Choroid plexus epithelial cell (primary cell): ENCODE results near the gene CALY.

Experiments used
- DNase-seq: peaks from one replicate; pipeline ENCODE4 v3.0.0-alpha.2; 2010; ENCODE audit warnings: low read depth
- H3K4me3 ChIP-seq: 2 replicates; pipeline ENCODE4 v1.5.1; 2011; ENCODE audit warnings: low read depth, mild to moderate bottlenecking, control low read depth, low read length, moderate library complexity
- TF ChIP-seq, protein P1 (sequence below): conservative IDR thresholded peaks from 2 replicates; pipeline ENCODE4 v1.5.1; 2011; ENCODE audit warnings: low read depth, mild to moderate bottlenecking, control low read depth, inconsistent platforms, low read length, moderate library complexity

Gene CALY, protein sequence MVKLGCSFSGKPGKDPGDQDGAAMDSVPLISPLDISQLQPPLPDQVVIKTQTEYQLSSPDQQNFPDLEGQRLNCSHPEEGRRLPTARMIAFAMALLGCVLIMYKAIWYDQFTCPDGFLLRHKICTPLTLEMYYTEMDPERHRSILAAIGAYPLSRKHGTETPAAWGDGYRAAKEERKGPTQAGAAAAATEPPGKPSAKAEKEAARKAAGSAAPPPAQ

DNA sequence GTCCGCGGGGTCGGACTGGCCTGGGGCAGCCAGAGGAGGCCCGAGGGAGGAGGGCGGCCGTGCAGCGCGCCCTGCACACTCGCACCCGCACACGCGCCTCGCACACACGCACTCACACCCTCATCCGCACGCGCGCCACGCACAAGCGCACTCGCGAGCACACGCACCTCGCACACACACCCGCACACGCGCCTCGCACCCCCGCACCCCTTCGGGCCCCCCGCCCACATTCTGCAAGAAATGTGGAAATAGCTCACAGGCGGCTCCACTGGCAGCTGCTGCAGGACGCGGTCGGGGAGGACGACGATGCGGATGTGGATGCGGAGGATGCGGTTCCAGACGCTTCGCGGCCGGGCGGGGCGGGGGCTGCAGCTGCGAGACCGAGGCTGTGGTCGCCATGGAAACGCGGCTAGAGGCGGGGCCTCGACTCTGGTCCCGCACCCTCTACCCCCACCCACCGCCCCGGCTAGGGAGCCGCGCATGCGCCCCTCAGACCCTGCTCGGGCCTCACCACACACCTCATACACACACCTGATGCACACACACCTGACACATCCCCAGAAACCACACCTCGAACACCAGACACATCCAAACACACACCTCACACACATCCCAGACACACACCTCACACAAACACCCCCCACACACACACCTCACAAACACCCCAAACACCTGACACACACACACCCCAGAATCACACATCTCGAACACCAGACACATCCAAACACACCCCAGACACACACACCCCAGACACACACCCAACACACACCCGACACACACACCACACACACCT lies at the start of gene CALY:
Gene CALY, minus strand, starts transcription at position 320 of the 793 bp plus-strand sequence. CDS start 7,907 bp downstream, outside the sequence.
- TF ChIP-seq, protein P1, sequence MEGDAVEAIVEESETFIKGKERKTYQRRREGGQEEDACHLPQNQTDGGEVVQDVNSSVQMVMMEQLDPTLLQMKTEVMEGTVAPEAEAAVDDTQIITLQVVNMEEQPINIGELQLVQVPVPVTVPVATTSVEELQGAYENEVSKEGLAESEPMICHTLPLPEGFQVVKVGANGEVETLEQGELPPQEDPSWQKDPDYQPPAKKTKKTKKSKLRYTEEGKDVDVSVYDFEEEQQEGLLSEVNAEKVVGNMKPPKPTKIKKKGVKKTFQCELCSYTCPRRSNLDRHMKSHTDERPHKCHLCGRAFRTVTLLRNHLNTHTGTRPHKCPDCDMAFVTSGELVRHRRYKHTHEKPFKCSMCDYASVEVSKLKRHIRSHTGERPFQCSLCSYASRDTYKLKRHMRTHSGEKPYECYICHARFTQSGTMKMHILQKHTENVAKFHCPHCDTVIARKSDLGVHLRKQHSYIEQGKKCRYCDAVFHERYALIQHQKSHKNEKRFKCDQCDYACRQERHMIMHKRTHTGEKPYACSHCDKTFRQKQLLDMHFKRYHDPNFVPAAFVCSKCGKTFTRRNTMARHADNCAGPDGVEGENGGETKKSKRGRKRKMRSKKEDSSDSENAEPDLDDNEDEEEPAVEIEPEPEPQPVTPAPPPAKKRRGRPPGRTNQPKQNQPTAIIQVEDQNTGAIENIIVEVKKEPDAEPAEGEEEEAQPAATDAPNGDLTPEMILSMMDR, result no peak
- H3K4me3 ChIP-seq, result no peak within 1 kb of the TSS
- DNase-seq, result no peak

DNA sequence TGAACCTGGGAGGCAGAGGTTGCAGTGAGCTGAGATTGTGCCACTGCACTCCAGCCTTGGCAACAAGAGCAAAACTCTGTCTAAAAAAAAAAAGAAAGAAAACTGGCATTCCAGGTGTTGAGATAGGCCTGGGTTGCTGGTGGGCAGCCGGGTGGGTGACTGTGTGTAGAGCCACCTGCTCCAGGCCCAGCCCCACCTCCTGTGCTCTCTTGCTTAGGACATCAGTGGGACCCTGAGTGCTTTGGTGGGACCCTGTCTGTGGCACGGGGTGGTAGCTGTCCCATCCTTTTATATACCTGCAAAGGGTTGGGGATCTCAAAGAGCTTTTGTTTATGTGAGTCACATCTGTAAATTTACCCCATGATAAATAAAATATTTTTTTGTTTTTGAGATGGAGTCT lies 48.5 kb upstream of the CALY start:
- H3K4me3 ChIP-seq, result no peak overlapping the region
- TF ChIP-seq, protein P1, result no peak
- no peak for DNase-seq

DNA sequence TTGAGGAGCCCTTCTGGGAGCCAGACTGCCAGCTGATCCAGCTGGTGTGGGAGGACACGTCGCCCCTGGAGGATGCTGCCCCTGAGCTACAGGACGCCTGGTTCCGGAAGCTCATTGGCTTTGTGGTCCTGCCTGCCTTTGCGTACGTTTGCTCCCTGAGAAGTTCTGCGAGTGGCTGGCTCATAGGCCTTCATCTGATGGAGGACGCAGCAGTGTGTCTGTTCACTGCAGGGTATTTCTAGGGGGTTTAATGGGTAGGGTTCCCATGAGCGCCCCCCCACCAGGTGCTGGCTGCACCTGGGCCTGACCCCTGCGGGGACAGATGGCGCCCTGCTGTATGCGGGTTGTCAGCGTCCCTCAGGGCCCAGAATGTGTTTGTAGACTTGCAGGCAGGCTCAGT lies 47.4 kb upstream of the CALY start:
- TF ChIP-seq, protein P1, result no peak
- DNase-seq, result no peak
- H3K4me3 ChIP-seq, result no peak overlapping the region

DNA sequence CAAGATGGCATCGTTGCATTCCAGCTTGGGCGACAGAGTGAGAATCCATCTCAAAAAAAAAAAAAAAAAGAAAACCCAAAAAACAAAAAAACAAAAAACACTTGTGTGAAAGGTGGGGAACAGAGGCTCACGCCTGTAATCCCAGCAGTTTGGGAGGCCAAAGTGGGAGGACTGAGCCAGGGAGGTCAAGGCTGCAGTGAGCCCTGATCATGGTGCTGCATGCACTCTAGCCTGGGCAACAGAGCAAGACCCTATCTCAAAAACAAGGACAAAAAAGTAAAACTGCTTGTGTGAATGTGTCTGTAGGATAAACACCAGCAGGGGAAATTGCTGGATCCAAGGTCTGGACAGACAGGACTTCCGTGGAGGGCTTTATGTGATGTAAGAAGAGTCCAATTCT lies 46.9 kb upstream of the CALY start:
- DNase-seq, result no peak
- no peak overlapping the region for H3K4me3 ChIP-seq
- TF ChIP-seq, protein P1, result no peak

DNA sequence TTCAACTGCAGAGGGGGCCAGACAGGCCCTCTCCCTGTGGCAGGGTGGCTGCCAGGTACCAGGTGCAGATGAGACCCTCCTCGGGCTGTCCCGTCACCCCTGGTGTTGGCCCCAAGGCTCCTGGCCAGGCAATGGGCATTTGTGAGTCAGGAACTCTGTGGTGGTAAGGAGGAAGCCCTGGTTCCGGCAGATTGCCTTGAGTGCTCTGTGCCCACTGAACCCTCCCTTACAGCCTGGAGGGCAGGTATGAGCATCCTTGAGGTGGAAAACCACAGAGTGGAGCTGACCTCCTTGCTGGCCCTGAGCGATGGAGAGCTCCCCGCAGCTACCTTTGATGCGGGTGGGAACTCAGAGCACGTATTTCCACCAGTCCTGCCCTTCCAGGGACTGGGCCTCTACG lies 44.3 kb upstream of the CALY start:
- TF ChIP-seq, protein P1, result no peak
- no peak for DNase-seq
- no peak overlapping the region for H3K4me3 ChIP-seq

DNA sequence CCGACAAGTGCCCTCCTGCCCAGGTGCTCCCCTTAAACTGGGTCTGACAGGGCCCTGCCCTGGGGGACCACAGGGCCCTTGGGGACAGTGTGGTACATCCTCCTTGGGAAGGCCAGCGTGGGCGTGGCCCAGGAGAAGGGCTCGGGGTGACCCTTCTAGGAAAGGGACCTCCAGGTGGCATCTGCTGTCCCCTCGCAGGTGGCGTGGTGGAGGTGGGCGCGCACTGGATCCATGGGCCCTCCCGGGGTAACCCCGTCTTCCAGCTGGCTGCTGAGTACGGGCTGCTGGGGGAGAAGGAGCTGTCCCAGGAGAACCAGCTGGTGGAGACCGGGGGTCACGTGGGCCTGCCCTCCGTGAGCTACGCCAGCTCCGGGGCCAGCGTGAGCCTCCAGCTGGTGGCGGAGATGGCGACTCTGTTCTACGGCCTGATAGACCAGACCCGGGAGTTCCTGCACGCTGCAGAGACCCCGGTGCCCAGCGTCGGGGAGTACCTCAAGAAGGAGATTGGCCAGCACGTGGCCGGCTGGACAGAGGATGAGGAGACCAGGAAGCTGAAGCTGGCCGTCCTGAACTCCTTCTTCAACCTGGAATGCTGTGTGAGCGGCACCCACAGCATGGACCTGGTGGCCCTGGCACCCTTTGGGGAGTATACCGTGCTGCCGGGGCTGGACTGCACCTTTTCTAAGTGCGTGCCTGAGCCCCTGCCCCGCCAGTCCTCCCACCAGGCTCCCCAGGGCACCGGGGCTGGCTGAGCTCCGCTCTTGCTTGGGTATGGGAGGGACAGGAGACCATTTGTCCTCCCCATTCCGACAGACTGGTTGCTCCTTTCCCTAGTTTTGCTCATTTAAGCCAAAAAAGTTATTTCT lies 43.3 kb upstream of the CALY start:
- no peak for DNase-seq
- peak overlapping the region; percentile 61 for H3K4me3 ChIP-seq
- TF ChIP-seq, protein P1, result no peak
